Measurements from ENCODE around the gene PHF2.
"Not testable (repeated sequence)": the region's sequence is repeated elsewhere in the genome, so short reads cannot be mapped to it uniquely, and the experiment has no call there.

The PHF2 gene

GRCh38 chr9:93662952-93663572 lies 86.7 kb downstream of the PHF2 start:
- TF ChIP-seq CTCF (IDR thresholded peaks at IDR 0.05), result no peak

GRCh38 chr9:93663877-93664548 lies 87.6 kb downstream of the PHF2 start:
- peak; percentile 19 to 55 for DNase-seq
- H3K36me3 ChIP-seq, result peaks cover 35 to 91% (median 66%) of the 10 kb centered on the region in 3 donors
- H3K27me3 ChIP-seq, result no peaks in the 10 kb centered on the region
- no peak for TF ChIP-seq CTCF (IDR thresholded peaks at IDR 0.05)
- H3K4me3 ChIP-seq, result no peak overlapping the region
- intact Hi-C loops (cut with DNase I; ENCODE audit: low total_unique reads), result no loop called here
- H3K27ac ChIP-seq, result no peak overlapping the region
- no peaks in the 10 kb centered on the region for H3K4me1 ChIP-seq
- no peaks in the 10 kb centered on the region for H3K9me3 ChIP-seq

More at GRCh38 chr9:93662952-93663572, 86.7 kb downstream of the PHF2 start:
- Histone ChIP-seq H3K4me1 (no peaks in the 10 kb centered on the region), H3K9me3 (no peaks in the 10 kb centered on the region), H3K27me3 (no peaks in the 10 kb centered on the region), H3K36me3 (peaks cover 41 to 91% (median 74%) of the 10 kb centered on the region in 3 donors), H3K4me3 (no peak overlapping the region), H3K27ac (no peak overlapping the region)
- intact Hi-C loops (cut with DNase I; ENCODE audit: low total_unique reads), result no loop called here
- DNase-seq, result peak in 1 of 2 donors; percentile 24

GRCh38 chr9:93664549-93665120 lies 88.3 kb downstream of the PHF2 start:
- H3K27ac ChIP-seq, result no peak overlapping the region
- peaks cover 29 to 90% (median 60%) of the 10 kb centered on the region in 3 donors for H3K36me3 ChIP-seq
- peak in 1 of 2 donors; percentile 48 for DNase-seq

DNA sequence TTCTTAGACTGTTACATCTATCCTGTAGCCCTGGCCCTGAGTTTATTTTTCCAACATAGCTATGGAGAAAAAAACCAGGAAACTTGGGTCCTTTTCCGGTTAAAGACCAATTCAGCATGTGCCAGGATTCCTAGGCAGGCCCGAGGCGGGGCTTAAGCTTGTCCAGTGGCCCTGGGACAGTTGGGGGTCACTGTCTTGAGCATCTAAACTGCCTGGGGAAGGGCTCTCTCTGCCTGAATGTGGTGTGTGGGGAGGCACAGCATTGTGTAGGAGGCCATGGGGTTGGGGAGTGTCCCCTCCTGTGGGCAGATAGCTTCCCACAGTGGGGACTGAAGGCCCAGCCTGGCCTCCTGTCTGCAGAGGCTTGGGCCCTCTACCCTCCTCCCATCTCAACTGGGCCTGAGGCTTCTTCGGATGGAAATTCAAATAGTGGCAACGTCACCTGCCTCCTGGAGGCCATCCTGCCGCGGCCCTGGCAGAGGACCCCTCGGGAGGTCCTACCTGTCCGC lies 88.8 kb downstream of the PHF2 start:
- peak; percentile 16 to 58 for DNase-seq
- H3K27ac ChIP-seq, result no peak overlapping the region
- no peaks in the 10 kb centered on the region for H3K9me3 ChIP-seq
- H3K36me3 ChIP-seq, result peaks cover 24 to 84% (median 54%) of the 10 kb centered on the region in 3 donors
- H3K27me3 ChIP-seq, result no peaks in the 10 kb centered on the region
- no peaks in the 10 kb centered on the region for H3K4me1 ChIP-seq
- TF ChIP-seq CTCF (IDR thresholded peaks at IDR 0.05), result no peak
- no peak overlapping the region for H3K4me3 ChIP-seq
- intact Hi-C loops (cut with DNase I; ENCODE audit: low total_unique reads), result no loop called here

More at GRCh38 chr9:93664549-93665120, 88.3 kb downstream of the PHF2 start:
- Histone ChIP-seq H3K4me1 (no peaks in the 10 kb centered on the region), H3K9me3 (no peaks in the 10 kb centered on the region), H3K27me3 (no peaks in the 10 kb centered on the region), H3K4me3 (no peak overlapping the region)
- TF ChIP-seq CTCF (IDR thresholded peaks at IDR 0.05), result no peak
- intact Hi-C loops (cut with DNase I; ENCODE audit: low total_unique reads), result no loop called here

DNA sequence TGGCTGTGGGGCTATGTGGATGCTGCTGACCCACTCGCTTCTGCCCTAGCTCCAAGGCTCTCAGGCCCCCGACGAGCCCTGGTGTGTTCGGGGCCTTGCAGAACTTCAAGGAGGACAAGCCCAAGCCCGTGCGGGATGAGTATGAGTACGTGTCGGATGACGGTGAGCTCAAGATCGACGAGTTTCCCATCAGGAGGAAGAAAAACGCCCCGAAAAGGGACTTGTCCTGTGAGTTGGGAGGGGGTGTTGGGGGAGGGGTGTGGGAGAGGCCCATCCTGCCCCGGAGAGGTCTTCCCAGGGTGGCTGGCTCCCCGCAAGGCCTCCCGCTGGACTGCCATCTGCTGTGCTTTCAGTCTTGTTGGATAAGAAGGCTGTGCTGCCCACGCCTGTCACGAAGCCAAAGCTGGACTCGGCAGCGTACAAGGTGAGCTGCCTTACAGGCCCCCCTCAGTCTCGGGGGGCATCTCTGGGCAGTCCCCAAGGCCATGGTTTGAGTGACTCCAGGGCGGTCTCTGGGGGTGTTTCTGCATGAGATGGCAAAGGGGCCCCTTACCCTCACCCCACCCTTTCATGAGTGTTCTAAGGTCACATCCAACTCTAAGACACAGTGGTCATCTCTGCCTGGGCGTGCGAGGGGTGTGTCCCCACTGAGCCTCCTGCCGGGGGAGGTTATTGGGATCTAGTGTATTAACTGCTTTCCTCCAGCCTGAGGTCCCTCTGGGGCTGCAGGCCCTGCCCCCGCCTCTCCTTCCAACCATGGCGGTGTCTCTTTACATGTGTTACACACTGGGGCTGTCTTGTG lies 89.5 kb downstream of the PHF2 start:
- Histone ChIP-seq H3K27ac (no peak overlapping the region), H3K9me3 (no peaks in the 10 kb centered on the region), H3K4me3 (no peak overlapping the region), H3K27me3 (no peaks in the 10 kb centered on the region), H3K36me3 (peaks cover 20 to 78% (median 48%) of the 10 kb centered on the region in 3 donors), H3K4me1 (no peaks in the 10 kb centered on the region)
- TF ChIP-seq CTCF (IDR thresholded peaks at IDR 0.05), result no peak
- intact Hi-C loops (cut with DNase I; ENCODE audit: low total_unique reads), result no loop called here
- peak; percentile 17 to 61 for DNase-seq

- H3K4me3 ChIP-seq; H3K4me1 ChIP-seq; H3K27ac ChIP-seq; H3K27me3 ChIP-seq; H3K9me3 ChIP-seq; intact Hi-C loops (cut with DNase I; ENCODE audit: low total_unique reads): not testable (repeated sequence)
- peaks cover 20 to 72% (median 48%) of the 10 kb centered on the region in 3 donors for H3K36me3 ChIP-seq
- peak; percentile 15 to 29 for DNase-seq
Measured at GRCh38 chr9:93666439-93666784, 90.0 kb downstream of the PHF2 start.

All from tibial artery (tissue), 4 donors.